ENCODE measurements around the gene FBXO42.

- TF ChIP-seq CTCF (conservative IDR thresholded peaks at IDR 0.05; ENCODE audit: low read depth in 2 of 2): no peak
- TF ChIP-seq EZH2phosphoT487 (IDR thresholded peaks at IDR 0.05; ENCODE audit: unreplicated experiment): no peak
- no peak for TF ChIP-seq POLR2AphosphoS5 (IDR thresholded peaks at IDR 0.05; ENCODE audit: low read depth)
These were observed 36.8 kb downstream of the FBXO42 start for GRCh38 chr1:16315437-16315836.
